Tibial artery (tissue), 4 donors: ENCODE measurements around the gene CAND2.

ENCODE experiments used
- DNase-seq, 2 donors: peaks; one replicate each; pipeline ENCODE4 v3.0.0-alpha.2; 2019
- H3K27ac ChIP-seq, 2 donors: fragments of 200-600 bp; sonication (generic) in 1 of 2; 1 replicate in 1 of 2; 2 replicates in 1 of 2; pipeline ENCODE4 v1.5.1; 2018 to 2019; ENCODE audit warnings: mild to moderate bottlenecking in 1 of 2
- H3K27me3 ChIP-seq, 2 donors: fragments of 200-600 bp; sonication (generic) in 1 of 2; one replicate each; pipeline versions ENCODE4 v1.5.1 to v1.6.0; 2016 to 2019
- H3K36me3 ChIP-seq, 3 donors: fragments of 200-600 bp; sonication (generic) in 2 of 3; one replicate each; pipeline ENCODE4 v1.5.1; 2016 to 2019; ENCODE audit warnings: mild to moderate bottlenecking in 2 of 3
- H3K4me1 ChIP-seq, 4 donors: fragments of 200-600 bp; sonication (generic) in 2 of 4; 1 replicate in 3 of 4; 2 replicates in 1 of 4; pipeline ENCODE4 v1.5.1; 2016 to 2019
- H3K4me3 ChIP-seq, 2 donors: fragments of 200-600 bp; sonication (generic) in 1 of 2; 1 replicate in 1 of 2; 2 replicates in 1 of 2; pipeline ENCODE4 v1.5.1; 2018 to 2019; ENCODE audit warnings: mild to moderate bottlenecking in 2 of 2
- H3K9me3 ChIP-seq, 3 donors: fragments of 200-600 bp; sonication (generic) in 1 of 3; one replicate each; pipeline ENCODE4 v1.5.1; 2016 to 2019
- intact Hi-C: fragments of 100-400 bp; cut with DNase I; formaldehyde crosslinking; loops from one replicate; pipeline ENCODE4 v1.15.0; 2023; ENCODE audit warnings: low total_unique reads
- TF ChIP-seq, protein P1 (sequence below), 2 experiments: fragments of 200-600 bp in 1 of 2; fragments of 450-650 bp in 1 of 2; IDR thresholded peaks; one replicate each; pipeline ENCODE4 v1.5.1; 2017 to 2019; ENCODE audit warnings: antibody characterized with exemption in 2 of 2, mild to moderate bottlenecking in 1 of 2, moderate library complexity in 1 of 2

The CAND2 gene

DNA sequence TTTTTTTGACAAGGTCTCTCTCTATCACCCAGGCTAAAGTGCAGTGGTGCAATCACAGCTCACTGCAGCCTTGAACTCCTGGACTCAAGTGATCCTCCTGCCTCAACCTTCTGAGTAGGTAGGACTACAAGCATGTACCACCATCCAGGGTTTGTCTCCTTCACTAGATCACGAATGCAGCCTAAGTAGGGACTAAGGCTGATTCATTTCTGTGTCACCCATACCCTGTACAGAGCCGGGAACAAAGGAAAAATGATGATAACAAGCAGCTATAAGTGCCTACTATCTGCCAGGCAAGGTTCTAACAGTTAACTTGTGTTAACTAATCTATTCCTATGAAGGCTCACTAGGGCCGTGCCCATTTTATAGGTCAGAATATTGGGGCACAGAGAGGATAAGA, 44.4 kb upstream of the CAND2 start:
- no peak for DNase-seq
- intact Hi-C loops = no loop called here
- H3K36me3 ChIP-seq = no peaks in the 10 kb centered on the region
- H3K27ac ChIP-seq = no peak overlapping the region
- H3K9me3 ChIP-seq = no peaks in the 10 kb centered on the region
- no peaks in the 10 kb centered on the region for H3K27me3 ChIP-seq
- TF ChIP-seq, protein P1, sequence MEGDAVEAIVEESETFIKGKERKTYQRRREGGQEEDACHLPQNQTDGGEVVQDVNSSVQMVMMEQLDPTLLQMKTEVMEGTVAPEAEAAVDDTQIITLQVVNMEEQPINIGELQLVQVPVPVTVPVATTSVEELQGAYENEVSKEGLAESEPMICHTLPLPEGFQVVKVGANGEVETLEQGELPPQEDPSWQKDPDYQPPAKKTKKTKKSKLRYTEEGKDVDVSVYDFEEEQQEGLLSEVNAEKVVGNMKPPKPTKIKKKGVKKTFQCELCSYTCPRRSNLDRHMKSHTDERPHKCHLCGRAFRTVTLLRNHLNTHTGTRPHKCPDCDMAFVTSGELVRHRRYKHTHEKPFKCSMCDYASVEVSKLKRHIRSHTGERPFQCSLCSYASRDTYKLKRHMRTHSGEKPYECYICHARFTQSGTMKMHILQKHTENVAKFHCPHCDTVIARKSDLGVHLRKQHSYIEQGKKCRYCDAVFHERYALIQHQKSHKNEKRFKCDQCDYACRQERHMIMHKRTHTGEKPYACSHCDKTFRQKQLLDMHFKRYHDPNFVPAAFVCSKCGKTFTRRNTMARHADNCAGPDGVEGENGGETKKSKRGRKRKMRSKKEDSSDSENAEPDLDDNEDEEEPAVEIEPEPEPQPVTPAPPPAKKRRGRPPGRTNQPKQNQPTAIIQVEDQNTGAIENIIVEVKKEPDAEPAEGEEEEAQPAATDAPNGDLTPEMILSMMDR (IDR thresholded peaks at IDR 0.05) = no peak
- peaks cover 0 to 17% (median 9%) of the 10 kb centered on the region in 4 donors for H3K4me1 ChIP-seq
- no peak overlapping the region for H3K4me3 ChIP-seq

- Histone ChIP-seq H3K36me3 (no peaks in the 10 kb centered on the region), H3K27ac (no peak overlapping the region)
These were observed 43.7 kb upstream of the CAND2 start for GRCh38 chr3:12752809-12753208.

DNA sequence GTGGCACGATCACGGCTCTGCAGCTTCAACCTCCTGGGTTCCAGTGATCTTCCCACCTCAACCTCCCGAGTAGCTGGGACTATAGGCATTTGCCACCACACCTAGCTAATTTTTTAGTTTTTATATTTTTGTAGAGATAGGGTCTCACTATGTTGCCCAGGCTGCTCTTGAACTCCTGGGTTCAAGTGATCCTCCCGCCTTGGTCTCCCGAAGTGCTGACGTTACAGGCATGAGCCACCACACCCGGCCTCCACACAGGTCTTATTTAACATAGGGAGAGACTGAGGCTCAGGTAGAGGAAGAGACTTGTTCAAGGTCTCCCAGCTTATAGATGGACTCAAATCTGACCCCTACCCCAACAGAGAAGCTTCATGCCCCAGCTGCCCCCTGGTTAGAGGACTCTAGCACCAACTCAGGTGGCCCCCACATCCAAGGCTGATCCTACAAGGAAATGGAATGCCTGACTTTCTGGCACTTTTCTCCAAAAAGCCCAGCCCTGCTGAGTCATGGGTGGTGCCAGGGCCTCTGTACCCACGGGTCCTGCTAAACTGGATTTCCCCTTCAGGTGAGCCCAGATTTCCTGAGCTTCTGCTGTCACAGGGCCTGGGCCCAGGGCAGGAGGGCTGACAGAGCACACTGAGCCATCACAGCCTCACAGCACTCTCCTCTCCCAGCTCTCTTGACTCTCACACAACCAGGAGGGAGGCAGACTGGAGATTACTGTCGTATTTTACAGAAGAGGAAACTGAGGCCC, 43.0 kb upstream of the CAND2 start:
- no peak for DNase-seq
- intact Hi-C loops = no loop called here
- H3K27me3 ChIP-seq = no peaks in the 10 kb centered on the region

More at GRCh38 chr3:12752809-12753208, 43.7 kb upstream of the CAND2 start:
- peaks cover 0 to 20% (median 9%) of the 10 kb centered on the region in 4 donors for H3K4me1 ChIP-seq
- TF ChIP-seq, protein P1 (IDR thresholded peaks at IDR 0.05) = no peak
- no peak overlapping the region for H3K4me3 ChIP-seq
- H3K9me3 ChIP-seq = no peaks in the 10 kb centered on the region
- no peak for DNase-seq
- intact Hi-C loops = no loop called here
- no peaks in the 10 kb centered on the region for H3K27me3 ChIP-seq

DNA sequence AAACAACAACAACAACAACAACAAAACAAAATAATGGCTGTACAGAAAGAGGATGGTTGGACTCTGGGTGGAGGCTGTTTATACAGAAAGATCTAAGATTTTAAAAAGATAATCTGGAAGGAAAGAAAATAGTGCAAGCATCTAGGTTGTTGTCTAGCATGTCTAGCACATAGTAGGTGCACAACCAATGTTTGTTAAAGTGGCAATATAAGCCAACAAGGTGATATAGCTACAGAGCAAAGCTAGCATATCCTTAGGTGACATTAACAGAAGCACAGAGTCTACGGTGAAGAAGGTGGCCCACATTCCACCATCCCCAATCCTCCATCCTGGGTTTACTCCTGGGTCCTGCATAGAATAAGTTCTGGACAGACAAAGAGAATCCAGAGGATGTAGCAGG, 42.2 kb upstream of the CAND2 start:
- no peaks in the 10 kb centered on the region for H3K27me3 ChIP-seq
- DNase-seq = no peak
- no peak overlapping the region for H3K27ac ChIP-seq
- H3K9me3 ChIP-seq = no peaks in the 10 kb centered on the region
- intact Hi-C loops = no loop called here
- H3K4me3 ChIP-seq = no peak overlapping the region
- H3K36me3 ChIP-seq = no peaks in the 10 kb centered on the region
- TF ChIP-seq, protein P1 (IDR thresholded peaks at IDR 0.05) = no peak
- peaks cover 0 to 30% (median 15%) of the 10 kb centered on the region in 4 donors for H3K4me1 ChIP-seq

More for the DNA sequence above, 43.0 kb upstream of the CAND2 start:
- TF ChIP-seq, protein P1 (IDR thresholded peaks at IDR 0.05) = no peak
- no peak overlapping the region for H3K27ac ChIP-seq
- peaks cover 0 to 26% (median 14%) of the 10 kb centered on the region in 4 donors for H3K4me1 ChIP-seq
- H3K4me3 ChIP-seq = no peak overlapping the region
- no peaks in the 10 kb centered on the region for H3K36me3 ChIP-seq
- H3K9me3 ChIP-seq = no peaks in the 10 kb centered on the region

- no peaks in the 10 kb centered on the region for H3K9me3 ChIP-seq
- H3K4me3 ChIP-seq = no peak overlapping the region
- H3K27ac ChIP-seq = no peak overlapping the region
- TF ChIP-seq, protein P1 (IDR thresholded peaks at IDR 0.05) = no peak
- no peaks in the 10 kb centered on the region for H3K27me3 ChIP-seq
- no peaks in the 10 kb centered on the region for H3K36me3 ChIP-seq
- DNase-seq = no peak
- peaks cover 0 to 16% (median 8%) of the 10 kb centered on the region in 4 donors for H3K4me1 ChIP-seq
- intact Hi-C loops = no loop called here
These were observed 40.7 kb upstream of the CAND2 start for GRCh38 chr3:12755754-12756153.
